Loucy (cell line): ENCODE results near the gene CD46.

Source experiments
- H2AFZ ChIP-seq: fragments of 200-600 bp; sonication (generic); 2 replicates; pipeline ENCODE4 v1.6.0; 2016; ENCODE audit warnings: antibody characterized with exemption, mild to moderate bottlenecking, low read length, moderate library complexity
- H3F3A ChIP-seq: fragments of 200-600 bp; 2 replicates; pipeline ENCODE4 v1.6.0; 2016; ENCODE audit warnings: antibody characterized with exemption, low read depth, mild to moderate bottlenecking
- H3K27me3 ChIP-seq: fragments of 200-600 bp; sonication (generic); 2 replicates; pipeline ENCODE4 v1.6.1; 2014; ENCODE audit warnings: low read length, mild to moderate bottlenecking; ENCODE audit not compliant: insufficient read depth, poor library complexity, severe bottlenecking
- H3K36me3 ChIP-seq: fragments of 200-600 bp; sonication (generic); 2 replicates; pipeline ENCODE4 v1.6.1; 2016; ENCODE audit warnings: low read length; ENCODE audit not compliant: insufficient read depth
- H3K4me1 ChIP-seq: fragments of 200-600 bp; sonication (generic); 2 replicates; pipeline ENCODE4 v1.5.1; 2014; ENCODE audit warnings: low read length, mild to moderate bottlenecking; ENCODE audit not compliant: insufficient read depth, poor library complexity, severe bottlenecking
- H3K4me2 ChIP-seq: fragments of 200-600 bp; sonication (generic); 2 replicates; pipeline ENCODE4 v1.6.0; 2014; ENCODE audit warnings: antibody characterized with exemption, low read length, low read depth, mild to moderate bottlenecking; ENCODE audit not compliant: poor library complexity, severe bottlenecking
- H3K4me3 ChIP-seq: fragments of 200-600 bp; sonication (generic); 2 replicates; pipeline ENCODE4 v1.5.1; 2014; ENCODE audit warnings: low read length, mild to moderate bottlenecking, mixed read lengths; ENCODE audit not compliant: poor library complexity, severe bottlenecking
- H3K79me2 ChIP-seq: fragments of 200-600 bp; sonication (generic); 2 replicates; pipeline ENCODE4 v1.6.1; 2014; ENCODE audit warnings: low read length; ENCODE audit not compliant: insufficient read depth
- H3K9ac ChIP-seq: fragments of 200-600 bp; sonication (generic); 2 replicates; pipeline ENCODE4 v1.6.0; 2014; ENCODE audit warnings: mild to moderate bottlenecking, low read depth, low read length, moderate library complexity; ENCODE audit not compliant: poor library complexity, severe bottlenecking
- H3K9me2 ChIP-seq: fragments of 200-600 bp; sonication (generic); replicated peaks from 2 replicates; pipeline ENCODE4 v1.6.1; 2016; ENCODE audit warnings: low read depth, low read length, mixed read lengths
- H3K9me3 ChIP-seq: fragments of 200-600 bp; sonication (generic); 2 replicates; pipeline ENCODE4 v1.6.1; 2014; ENCODE audit warnings: mild to moderate bottlenecking, antibody characterized with exemption, low read length, low read depth; ENCODE audit not compliant: insufficient read depth
- H4K20me1 ChIP-seq: fragments of 200-600 bp; sonication (generic); 2 replicates; pipeline ENCODE4 v1.6.0; 2014; ENCODE audit warnings: antibody characterized with exemption, low read length, mild to moderate bottlenecking; ENCODE audit not compliant: insufficient read depth, poor library complexity, severe bottlenecking
- CTCF ChIP-seq: fragments of 200-600 bp; sonication (generic); conservative IDR thresholded peaks from 2 replicates; pipeline ENCODE4 v1.5.1; 2014; ENCODE audit warnings: mild to moderate bottlenecking, antibody characterized with exemption, low read length
- EZH2phosphoT487 ChIP-seq: fragments of 200-600 bp; IDR thresholded peaks from 2 replicates; pipeline ENCODE4 v1.6.1; 2018; ENCODE audit warnings: antibody characterized with exemption, mild to moderate bottlenecking, moderate library complexity, borderline replicate concordance

CD46 gene

DNA sequence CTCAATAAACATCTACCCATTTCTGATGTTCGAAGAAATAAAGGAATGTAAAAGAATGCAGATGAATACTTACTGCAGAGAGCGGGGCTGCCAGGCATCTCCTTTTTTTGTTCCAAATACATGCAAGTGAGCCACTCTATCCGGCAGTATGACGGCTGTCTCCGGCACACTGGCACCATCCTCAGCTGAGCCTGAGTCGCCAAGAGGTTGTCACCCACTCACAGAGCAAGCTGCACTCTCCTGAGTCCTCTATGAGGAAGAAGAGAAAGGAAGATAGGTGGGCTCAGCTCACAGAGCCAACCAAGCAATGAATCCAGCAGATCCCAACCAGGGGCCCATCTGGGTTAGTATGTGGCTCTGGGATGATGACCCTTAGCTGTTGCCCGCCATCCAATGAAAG lies 65.3 kb downstream of the CD46 start:
- Histone ChIP-seq H4K20me1 (peaks cover 95% of the 10 kb centered on the region), H3K9ac (no peak overlapping the region), H3K79me2 (peaks cover 97% of the 10 kb centered on the region), H2AFZ (no peak overlapping the region), H3K9me2 (no peaks in the 10 kb centered on the region), H3K4me3 (no peak overlapping the region), H3K27me3 (no peaks in the 10 kb centered on the region), H3K4me1 (peaks cover 6% of the 10 kb centered on the region), H3K36me3 (peaks cover 90% of the 10 kb centered on the region), H3K9me3 (no peaks in the 10 kb centered on the region), H3K4me2 (no peak overlapping the region), H3F3A (no peaks in the 10 kb centered on the region)
- TF ChIP-seq EZH2phosphoT487 (no peak), CTCF (no peak)

DNA sequence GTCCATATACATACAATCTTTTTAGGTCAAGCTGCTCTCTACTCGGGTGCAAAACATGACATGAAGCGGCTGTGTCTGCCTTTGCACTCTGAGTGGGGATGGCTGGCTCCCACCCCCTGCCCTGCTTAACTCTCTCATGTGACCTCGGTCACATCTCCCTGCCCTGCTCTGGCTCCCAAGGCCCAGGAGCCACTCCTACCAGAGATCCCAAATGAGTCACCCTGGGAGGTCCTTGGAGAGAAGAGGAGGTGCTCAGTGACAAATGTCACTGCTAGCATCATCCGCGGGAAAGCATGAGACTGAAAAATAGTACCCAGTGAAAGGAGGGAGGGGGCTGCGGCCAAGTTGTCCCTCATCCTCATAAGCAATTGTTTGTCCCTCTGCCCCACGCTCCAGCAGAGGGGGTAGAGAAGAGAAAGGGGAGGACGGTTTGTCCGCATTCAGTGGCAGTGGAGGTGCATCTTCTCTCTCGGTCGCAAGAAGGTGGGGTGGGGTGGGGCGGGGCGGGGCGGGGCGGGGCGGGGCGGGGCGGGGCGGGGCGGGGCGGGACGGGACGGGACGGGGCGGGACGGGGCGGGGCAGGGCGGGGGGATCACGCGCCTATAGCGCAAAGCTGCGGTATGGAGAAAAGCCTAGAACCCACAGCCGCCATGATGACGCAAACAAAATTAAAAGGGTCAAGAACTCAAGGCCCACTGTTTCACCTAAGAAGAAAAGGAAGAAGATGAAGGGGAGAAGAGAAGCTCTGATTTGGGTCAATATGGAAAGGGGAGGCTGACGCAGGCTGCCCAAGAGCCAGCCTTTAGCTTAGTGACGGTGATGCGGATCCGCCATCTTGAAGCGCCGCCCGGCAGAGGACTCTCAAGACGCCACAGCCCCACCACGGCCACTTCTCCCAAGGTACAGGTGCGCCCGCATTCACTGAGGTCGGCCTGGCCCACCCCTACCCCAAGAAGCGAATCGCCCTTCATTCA lies 66.2 kb downstream of the CD46 start:
- H2AFZ ChIP-seq = no peak overlapping the region
- peaks cover 6% of the 10 kb centered on the region for H3K4me1 ChIP-seq
- H3F3A ChIP-seq = no peaks in the 10 kb centered on the region
- no peak overlapping the region for H3K4me3 ChIP-seq
- peaks cover 90% of the 10 kb centered on the region for H3K36me3 ChIP-seq
- no peaks in the 10 kb centered on the region for H3K9me2 ChIP-seq
- no peak overlapping the region for H3K4me2 ChIP-seq
- peaks cover 97% of the 10 kb centered on the region for H3K79me2 ChIP-seq
- peaks cover 95% of the 10 kb centered on the region for H4K20me1 ChIP-seq
- TF ChIP-seq CTCF (no peak), EZH2phosphoT487 (no peak)
- no peaks in the 10 kb centered on the region for H3K9me3 ChIP-seq
- H3K9ac ChIP-seq = no peak overlapping the region
- H3K27me3 ChIP-seq = no peaks in the 10 kb centered on the region

GRCh38 chr1:207818971-207819451 lies 67.2 kb downstream of the CD46 start:
- Histone ChIP-seq H3K4me3 (no peak overlapping the region), H3K9me2 (no peaks in the 10 kb centered on the region), H3K36me3 (peaks cover 88% of the 10 kb centered on the region), H3K27me3 (no peaks in the 10 kb centered on the region), H3K4me1 (peaks cover 6% of the 10 kb centered on the region), H2AFZ (no peak overlapping the region), H3K4me2 (no peak overlapping the region), H3K79me2 (peaks cover 97% of the 10 kb centered on the region), H3K9ac (no peak overlapping the region), H3F3A (no peaks in the 10 kb centered on the region), H4K20me1 (peaks cover 94% of the 10 kb centered on the region), H3K9me3 (no peaks in the 10 kb centered on the region)
- TF ChIP-seq EZH2phosphoT487 = no peak
- TF ChIP-seq CTCF = no peak
